ENCODE results near the gene ZIC5.

The ZIC5 gene

GRCh38 chr13:99935772-99936171 lies 35.8 kb downstream of the ZIC5 start:
- FAIRE-seq (no peak), DNase-seq (ENCODE audit: low spot score) (no peak)

DNA sequence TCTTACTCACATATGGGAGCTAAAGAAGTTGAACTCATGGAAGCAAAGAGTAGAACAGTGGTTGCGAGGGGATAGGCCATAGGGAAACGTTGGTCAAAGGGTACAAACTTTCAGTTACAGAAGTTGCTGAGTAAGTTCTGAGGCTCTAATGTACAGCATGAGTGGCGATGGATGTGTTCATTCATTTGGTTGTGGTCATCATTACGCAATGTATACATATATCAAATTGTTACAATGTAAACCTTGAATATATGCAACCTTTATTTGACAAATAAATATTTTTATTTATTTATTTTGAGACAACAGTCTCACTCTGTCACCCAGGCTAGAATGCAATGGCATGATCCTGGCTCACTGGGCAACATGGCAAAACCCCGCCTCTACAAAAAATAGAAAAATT lies 38.7 kb downstream of the ZIC5 start:
- DNase-seq (ENCODE audit: low spot score) (no peak), FAIRE-seq (no peak)

- FAIRE-seq (no peak), DNase-seq (ENCODE audit: low spot score) (no peak)
Measured at GRCh38 chr13:99930925-99931324, 40.6 kb downstream of the ZIC5 start.

- FAIRE-seq: no peak
- no peak for DNase-seq (ENCODE audit: low spot score)
Measured at GRCh38 chr13:99929866-99930265, 41.7 kb downstream of the ZIC5 start.

DNA sequence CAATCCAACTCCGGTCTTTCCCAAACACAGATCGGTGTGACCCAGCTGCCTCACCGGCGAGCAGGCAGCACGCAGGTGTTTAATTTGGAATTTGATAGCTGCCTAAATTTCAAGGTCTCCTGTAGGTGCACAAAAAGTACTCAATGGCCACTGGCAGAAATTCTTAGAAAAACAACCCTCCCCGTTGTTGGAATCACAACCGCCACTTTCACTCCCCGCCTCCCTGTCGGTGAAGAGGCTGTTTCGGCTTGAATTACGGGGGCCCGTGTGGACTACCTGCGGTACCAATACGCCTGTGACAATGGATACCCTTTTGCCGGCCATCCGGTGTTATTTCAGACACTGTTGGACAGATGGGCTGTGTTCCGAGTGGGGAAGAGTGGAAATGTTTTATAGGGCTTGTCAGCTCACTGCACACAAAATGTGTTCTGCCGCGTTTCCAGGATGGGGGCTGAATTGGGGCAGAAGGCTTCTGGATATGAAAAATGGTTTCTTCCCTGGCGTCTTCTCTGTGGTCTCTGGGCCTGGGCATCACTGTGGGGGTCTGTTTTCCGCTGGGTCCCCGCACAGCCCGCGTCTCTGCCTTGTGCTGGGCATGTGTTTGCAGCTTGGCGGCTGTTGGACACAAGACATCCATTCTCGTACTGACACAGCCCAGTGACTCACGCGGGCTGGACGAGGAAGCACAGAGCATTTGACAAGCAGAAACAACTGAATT lies 45.4 kb downstream of the ZIC5 start:
- peak; percentile 37 for DNase-seq (ENCODE audit: low spot score)
- no peak for FAIRE-seq

DNA sequence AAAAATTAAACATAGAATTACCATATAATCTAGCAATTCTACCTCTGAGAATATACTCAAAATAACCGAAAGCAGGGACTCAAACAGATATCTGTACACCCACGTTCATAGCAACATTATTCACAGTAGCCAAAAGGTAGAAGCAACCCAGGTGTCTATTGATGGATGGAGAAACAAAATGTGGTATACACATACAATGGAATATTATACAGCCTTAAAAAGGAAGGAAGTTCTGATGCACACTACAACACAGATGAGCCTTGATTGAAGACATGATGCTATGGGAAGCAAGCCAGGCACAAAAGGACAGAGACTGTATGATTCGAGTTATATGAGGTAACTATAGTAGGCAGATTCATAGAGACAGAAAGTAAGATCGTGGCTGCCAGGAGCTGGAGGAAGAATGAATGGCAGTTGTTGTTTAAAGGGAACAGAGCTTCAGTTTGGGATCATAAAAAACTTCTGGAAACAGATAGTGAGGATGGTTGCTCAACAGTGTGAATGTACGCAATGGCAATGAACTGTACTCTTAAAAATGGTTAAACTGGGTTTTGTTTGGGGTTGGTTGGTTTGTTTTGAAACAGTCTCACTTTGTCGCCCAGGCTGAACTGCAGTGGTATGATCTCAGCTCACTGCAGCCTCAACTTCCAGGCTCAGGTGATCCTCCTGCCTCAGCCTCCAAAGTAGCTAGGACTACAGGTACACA lies 47.5 kb downstream of the ZIC5 start:
- FAIRE-seq (no peak), DNase-seq (ENCODE audit: low spot score) (no peak)

GRCh38 chr13:99922631-99923404 lies 48.7 kb downstream of the ZIC5 start:
- DNase-seq (ENCODE audit: low spot score) (no peak), FAIRE-seq (no peak)

DNA sequence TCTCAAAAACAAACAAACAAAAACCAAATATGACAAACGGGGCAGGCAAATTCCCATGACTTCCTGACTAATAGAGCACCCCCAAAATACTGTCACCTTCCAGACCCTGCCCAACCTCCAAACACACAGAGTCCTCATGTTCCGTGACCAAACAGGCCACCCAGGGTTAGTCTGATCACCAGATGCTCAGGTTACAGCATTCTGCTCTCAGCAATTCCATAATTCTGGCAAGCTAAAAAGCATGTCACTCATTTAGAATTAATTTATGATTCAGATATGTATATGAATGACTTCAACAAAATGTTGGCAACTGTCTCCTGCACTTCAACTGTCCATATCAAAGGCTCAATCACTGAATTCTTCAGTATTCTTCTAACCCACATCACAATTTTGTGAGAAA lies 52.4 kb downstream of the ZIC5 start:
- FAIRE-seq: no peak
- DNase-seq (ENCODE audit: low spot score): no peak

GRCh38 chr13:99916366-99917103 lies 55.0 kb downstream of the ZIC5 start:
- FAIRE-seq (no peak), DNase-seq (ENCODE audit: low spot score) (peak; percentile 63)

- no peak for FAIRE-seq
- DNase-seq (ENCODE audit: low spot score): no peak
Measured at GRCh38 chr13:99913167-99913566, 58.4 kb downstream of the ZIC5 start.

All from urothelium cell line (cell line).